ENCODE results near the gene NRARP.

NRARP gene

GRCh38 chr9:137305798-137306065 lies 3.7 kb upstream of the NRARP start:
- H3K4me3 ChIP-seq (ENCODE audit: low read length): no peak overlapping the region
- no peaks in the 10 kb centered on the region for H3K79me1 ChIP-seq (ENCODE audit: low read length)
- H3K27me3 ChIP-seq (ENCODE audit: insufficient read depth, low read length, poor library complexity): no peaks in the 10 kb centered on the region
- no peak overlapping the region for H3K18ac ChIP-seq (ENCODE audit: low read length)
- no peak overlapping the region for H3K4me2 ChIP-seq (ENCODE audit: low read length)
- WGBS (ENCODE audit: extremely low coverage, insufficient coverage, low lambda C conversion rate): no CpG with 5 or more reads among the region's 8 CpGs
- H3K56ac ChIP-seq (ENCODE audit: low read length): peak overlapping the region; percentile 42
- no peak overlapping the region for H2BK15ac ChIP-seq (replicated peaks; ENCODE audit: low read depth)
- H4K8ac ChIP-seq (ENCODE audit: low read depth, low read length): no peak overlapping the region
- H3K9ac ChIP-seq (ENCODE audit: low read length): no peak overlapping the region
- H2AK5ac ChIP-seq (ENCODE audit: low read length): no peak overlapping the region
- DNase-seq: no peak
- no peak overlapping the region for H3K4ac ChIP-seq (ENCODE audit: low read depth, low read length)
- no peak overlapping the region for H3K23ac ChIP-seq (ENCODE audit: low read length)
- no peak overlapping the region for H4K5ac ChIP-seq (ENCODE audit: low read length)
- H3K27ac ChIP-seq (ENCODE audit: low read depth, low read length): no peak overlapping the region
- no peaks in the 10 kb centered on the region for H3K79me2 ChIP-seq (ENCODE audit: control insufficient read depth, insufficient read depth, low read length)
- no peak overlapping the region for H2BK5ac ChIP-seq (ENCODE audit: low read length)
- no peak overlapping the region for H2BK120ac ChIP-seq (ENCODE audit: low read depth, low read length)
- H3K36me3 ChIP-seq (ENCODE audit: control insufficient read depth, insufficient read depth, low read length): no peaks in the 10 kb centered on the region
- peaks cover 8% of the 10 kb centered on the region for H3K4me1 ChIP-seq (ENCODE audit: control insufficient read depth, low read depth, low read length)

DNA sequence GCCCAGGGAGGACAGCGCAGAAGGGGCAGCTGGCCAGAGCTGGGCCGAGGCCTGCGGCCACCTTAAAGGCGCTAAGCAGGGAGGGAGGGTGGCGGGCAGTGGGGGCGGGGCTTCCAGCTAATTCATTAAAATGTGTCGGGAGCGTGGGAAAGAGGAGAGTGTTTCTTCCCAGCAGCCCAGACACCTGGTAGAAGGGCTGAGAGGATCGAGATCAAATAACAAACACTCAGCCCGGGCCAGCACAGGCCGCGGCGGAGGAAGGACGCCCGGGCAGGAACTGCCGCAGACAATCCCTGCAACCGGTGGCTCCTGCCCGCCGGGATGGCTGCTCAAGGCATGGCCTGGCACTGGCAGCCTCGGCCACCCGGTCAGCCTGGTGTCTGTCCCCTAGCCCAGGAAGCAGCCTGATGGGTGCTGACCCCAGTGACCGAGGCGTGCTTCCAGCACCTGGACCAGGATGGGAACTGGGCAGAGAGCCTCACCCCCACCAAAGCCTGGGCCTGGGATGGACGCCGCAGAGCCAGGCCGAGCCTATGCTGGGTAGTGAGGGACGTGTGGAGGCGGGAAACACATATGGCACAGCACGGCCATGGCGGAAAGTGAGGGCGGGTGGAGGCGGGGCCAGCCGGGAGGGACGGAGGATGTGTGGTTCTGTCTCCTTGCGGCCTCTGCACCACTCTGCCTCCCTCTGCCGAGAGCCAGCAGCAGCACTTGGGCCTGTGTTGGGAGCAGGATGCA lies 3.2 kb upstream of the NRARP start:
- Histone ChIP-seq H3K79me1 (ENCODE audit: low read length) (no peaks in the 10 kb centered on the region), H3K56ac (ENCODE audit: low read length) (peak overlapping the region; percentile 74), H3K18ac (ENCODE audit: low read length) (no peak overlapping the region), H3K36me3 (ENCODE audit: control insufficient read depth, insufficient read depth, low read length) (no peaks in the 10 kb centered on the region), H3K4ac (ENCODE audit: low read depth, low read length) (no peak overlapping the region), H3K4me3 (ENCODE audit: low read length) (no peak overlapping the region), H3K27me3 (ENCODE audit: insufficient read depth, low read length, poor library complexity) (no peaks in the 10 kb centered on the region), H2BK5ac (ENCODE audit: low read length) (no peak overlapping the region), H2BK120ac (ENCODE audit: low read depth, low read length) (no peak overlapping the region), H2BK15ac (replicated peaks; ENCODE audit: low read depth) (no peak overlapping the region), H3K4me1 (ENCODE audit: control insufficient read depth, low read depth, low read length) (peaks cover 8% of the 10 kb centered on the region), H2AK5ac (ENCODE audit: low read length) (no peak overlapping the region), H3K4me2 (ENCODE audit: low read length) (no peak overlapping the region), H4K8ac (ENCODE audit: low read depth, low read length) (no peak overlapping the region), H4K5ac (ENCODE audit: low read length) (no peak overlapping the region), H3K23ac (ENCODE audit: low read length) (no peak overlapping the region), H3K9ac (ENCODE audit: low read length) (peak overlapping the region; percentile 49), H3K79me2 (ENCODE audit: control insufficient read depth, insufficient read depth, low read length) (no peaks in the 10 kb centered on the region), H3K27ac (ENCODE audit: low read depth, low read length) (no peak overlapping the region)
- whole genome bisulfite sequencing (ENCODE audit: extremely low coverage, insufficient coverage, low lambda C conversion rate): no CpG with 5 or more reads among the region's 36 CpGs
- DNase-seq: peak; percentile 66

DNA sequence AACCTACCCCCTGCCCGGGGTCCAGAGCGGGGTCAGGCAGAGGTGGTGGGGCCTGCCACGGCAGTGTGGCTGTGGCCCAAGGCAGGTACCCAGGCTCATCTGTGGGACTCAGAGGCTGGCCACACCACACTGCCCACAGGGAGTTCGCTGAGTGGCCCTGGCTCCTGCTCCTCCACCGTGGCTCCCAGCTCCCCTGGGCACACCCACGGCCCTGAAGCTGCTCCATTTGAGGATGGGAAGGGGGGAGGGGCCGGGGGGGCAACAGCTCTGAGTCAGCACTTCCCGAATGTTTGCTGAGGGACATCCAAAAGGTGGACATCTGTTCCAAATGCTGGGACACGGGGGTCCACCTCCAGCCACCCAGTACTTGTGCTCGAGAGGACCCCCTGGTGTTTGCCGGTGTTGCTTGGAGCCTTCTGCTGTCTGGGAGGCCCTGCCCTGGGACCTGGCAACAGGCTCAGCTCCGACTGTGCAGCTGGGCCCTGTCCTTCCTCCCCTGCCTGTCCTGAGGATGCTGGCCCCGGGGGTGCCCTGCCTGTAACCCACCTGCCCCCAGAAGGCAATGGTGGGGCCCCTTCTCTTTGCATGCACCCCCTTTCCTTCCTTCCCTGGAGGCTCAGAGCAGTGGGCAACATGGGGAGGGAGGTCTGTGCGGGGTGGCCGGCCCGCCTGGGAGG lies 2.5 kb upstream of the NRARP start:
- WGBS (ENCODE audit: extremely low coverage, insufficient coverage, low lambda C conversion rate): no CpG with 5 or more reads among the region's 16 CpGs
- Histone ChIP-seq H3K18ac (ENCODE audit: low read length) (no peak overlapping the region), H3K27ac (ENCODE audit: low read depth, low read length) (no peak overlapping the region), H3K23ac (ENCODE audit: low read length) (no peak overlapping the region), H3K4ac (ENCODE audit: low read depth, low read length) (no peak overlapping the region), H3K56ac (ENCODE audit: low read length) (peak overlapping the region; percentile 49), H3K9ac (ENCODE audit: low read length) (no peak overlapping the region), H3K4me2 (ENCODE audit: low read length) (no peak overlapping the region), H2BK5ac (ENCODE audit: low read length) (no peak overlapping the region), H3K79me2 (ENCODE audit: control insufficient read depth, insufficient read depth, low read length) (no peaks in the 10 kb centered on the region), H4K5ac (ENCODE audit: low read length) (no peak overlapping the region), H3K36me3 (ENCODE audit: control insufficient read depth, insufficient read depth, low read length) (no peaks in the 10 kb centered on the region), H2AK5ac (ENCODE audit: low read length) (no peak overlapping the region), H3K4me1 (ENCODE audit: control insufficient read depth, low read depth, low read length) (peaks cover 10% of the 10 kb centered on the region), H3K4me3 (ENCODE audit: low read length) (no peak overlapping the region), H2BK120ac (ENCODE audit: low read depth, low read length) (no peak overlapping the region), H3K79me1 (ENCODE audit: low read length) (no peaks in the 10 kb centered on the region), H3K27me3 (ENCODE audit: insufficient read depth, low read length, poor library complexity) (peaks cover 2% of the 10 kb centered on the region), H2BK15ac (replicated peaks; ENCODE audit: low read depth) (no peak overlapping the region), H4K8ac (ENCODE audit: low read depth, low read length) (no peak overlapping the region)
- no peak for DNase-seq

- Histone ChIP-seq H3K4me2 (ENCODE audit: low read length) (no peak overlapping the region), H3K18ac (ENCODE audit: low read length) (no peak overlapping the region), H2BK120ac (ENCODE audit: low read depth, low read length) (no peak overlapping the region), H3K27me3 (ENCODE audit: insufficient read depth, low read length, poor library complexity) (peaks cover 2% of the 10 kb centered on the region), H3K56ac (ENCODE audit: low read length) (no peak overlapping the region), H4K5ac (ENCODE audit: low read length) (no peak overlapping the region), H3K79me2 (ENCODE audit: control insufficient read depth, insufficient read depth, low read length) (no peaks in the 10 kb centered on the region), H3K4ac (ENCODE audit: low read depth, low read length) (no peak overlapping the region), H3K27ac (ENCODE audit: low read depth, low read length) (no peak overlapping the region), H3K36me3 (ENCODE audit: control insufficient read depth, insufficient read depth, low read length) (no peaks in the 10 kb centered on the region), H3K79me1 (ENCODE audit: low read length) (no peaks in the 10 kb centered on the region), H2AK5ac (ENCODE audit: low read length) (no peak overlapping the region), H3K9ac (ENCODE audit: low read length) (no peak overlapping the region), H4K8ac (ENCODE audit: low read depth, low read length) (no peak overlapping the region), H2BK5ac (ENCODE audit: low read length) (no peak overlapping the region), H3K4me1 (ENCODE audit: control insufficient read depth, low read depth, low read length) (peaks cover 12% of the 10 kb centered on the region), H3K4me3 (ENCODE audit: low read length) (no peak overlapping the region), H2BK15ac (replicated peaks; ENCODE audit: low read depth) (no peak overlapping the region), H3K23ac (ENCODE audit: low read length) (no peak overlapping the region)
- WGBS (ENCODE audit: extremely low coverage, insufficient coverage, low lambda C conversion rate): no CpG with 5 or more reads among the region's 22 CpGs
- no peak for DNase-seq
Observed at GRCh38 chr9:137303893-137304382, 1.9 kb upstream of the NRARP start.

- peak overlapping the region; percentile 73 for H3K56ac ChIP-seq (ENCODE audit: low read length)
- no peak overlapping the region for H3K27ac ChIP-seq (ENCODE audit: low read depth, low read length)
- H3K4me1 ChIP-seq (ENCODE audit: control insufficient read depth, low read depth, low read length): peaks cover 12% of the 10 kb centered on the region
- H3K18ac ChIP-seq (ENCODE audit: low read length): no peak overlapping the region
- DNase-seq: no peak
- no peak overlapping the region for H2BK120ac ChIP-seq (ENCODE audit: low read depth, low read length)
- H3K4me3 ChIP-seq (ENCODE audit: low read length): no peak overlapping the region
- H2BK5ac ChIP-seq (ENCODE audit: low read length): no peak overlapping the region
- WGBS (ENCODE audit: extremely low coverage, insufficient coverage, low lambda C conversion rate): no CpG with 5 or more reads among the region's 23 CpGs
- H3K9ac ChIP-seq (ENCODE audit: low read length): peak overlapping the region; percentile 47
- H3K36me3 ChIP-seq (ENCODE audit: control insufficient read depth, insufficient read depth, low read length): no peaks in the 10 kb centered on the region
- H4K8ac ChIP-seq (ENCODE audit: low read depth, low read length): no peak overlapping the region
- peaks cover 2% of the 10 kb centered on the region for H3K27me3 ChIP-seq (ENCODE audit: insufficient read depth, low read length, poor library complexity)
- no peak overlapping the region for H3K4ac ChIP-seq (ENCODE audit: low read depth, low read length)
- H2BK15ac ChIP-seq (replicated peaks; ENCODE audit: low read depth): no peak overlapping the region
- H3K79me2 ChIP-seq (ENCODE audit: control insufficient read depth, insufficient read depth, low read length): no peaks in the 10 kb centered on the region
- H3K4me2 ChIP-seq (ENCODE audit: low read length): peak overlapping the region; percentile 36
- H3K23ac ChIP-seq (ENCODE audit: low read length): no peak overlapping the region
- H4K5ac ChIP-seq (ENCODE audit: low read length): no peak overlapping the region
- no peak overlapping the region for H2AK5ac ChIP-seq (ENCODE audit: low read length)
- no peaks in the 10 kb centered on the region for H3K79me1 ChIP-seq (ENCODE audit: low read length)
Observed at GRCh38 chr9:137303151-137303892, 1.3 kb upstream of the NRARP start.

All from mesendoderm (in vitro differentiated cells).